ENCODE results near the gene SNAI1. TPM values are rescaled to one million over a fixed set of nuclear protein-coding genes. Genes with fewer than 3 reads are reported as not detected.

Gene SNAI1
- total RNA-seq, 1 experiment from 2014 or later: 0.13 TPM

Small RNAs within 50 kb of the gene (small RNA-seq; reads per million reads assigned to genes)
- gene RF00017 (0 reads per million in 2 experiments), gene RNU6-147P (0 reads per million in 2 experiments)

Other genes starting within 250 kb of the SNAI1 start
- gene SLC9A8, start 170.2 kb upstream of the SNAI1 start, total RNA-seq (2014; rRNA removed; shearing (Covaris generic)): 8.3 and 10.4 TPM in 2 replicates
- gene SPATA2, start 67.5 kb upstream of the SNAI1 start, total RNA-seq (2014; rRNA removed; shearing (Covaris generic)): 3.3 and 4.6 TPM in 2 replicates
- gene RNF114, start 46.6 kb upstream of the SNAI1 start, total RNA-seq (2014; rRNA removed; shearing (Covaris generic)): 85.0 and 90.6 TPM in 2 replicates
- 53.1 and 66.6 TPM in 2 replicates for gene UBE2V1, start 130.2 kb downstream of the SNAI1 start, total RNA-seq (2014; rRNA removed; shearing (Covaris generic))
- 38.6 and 41.1 TPM in 2 replicates for gene PEDS1, start 170.7 kb downstream of the SNAI1 start, total RNA-seq (2014; rRNA removed; shearing (Covaris generic))
- gene CEBPB, start 207.8 kb downstream of the SNAI1 start, total RNA-seq (2014; rRNA removed; shearing (Covaris generic)): 47.4 and 69.6 TPM in 2 replicates